COLO668 (cell line): ENCODE measurements around the gene TMC2.

Experiments used
- DNase-seq: peaks from one replicate; lab custom pipeline; 2025; ENCODE audit not compliant: unreplicated experiment; lab: John Stamatoyannopoulos, UW

TMC2 gene

GRCh38 chr20:2619337-2619736 lies 83.0 kb downstream of the TMC2 start:
- no peak for DNase-seq

- DNase-seq = no peak
Measured at GRCh38 chr20:2619961-2620595, 83.7 kb downstream of the TMC2 start.

- no peak for DNase-seq
Measured at GRCh38 chr20:2624190-2624589, 87.8 kb downstream of the TMC2 start.

GRCh38 chr20:2625062-2625461 lies 88.7 kb downstream of the TMC2 start:
- no peak for DNase-seq

- DNase-seq = no peak
Measured at GRCh38 chr20:2626853-2627541, 90.6 kb downstream of the TMC2 start.

GRCh38 chr20:2631228-2631627 lies 94.9 kb downstream of the TMC2 start:
- no peak for DNase-seq

- no peak for DNase-seq
Measured at GRCh38 chr20:2633381-2633780, 97.0 kb downstream of the TMC2 start.

- no peak for DNase-seq
Measured at GRCh38 chr20:2637246-2637645, 100.9 kb downstream of the TMC2 start.

GRCh38 chr20:2640260-2640659 lies 103.9 kb downstream of the TMC2 start:
- no peak for DNase-seq

- no peak for DNase-seq
Measured at GRCh38 chr20:2640899-2641298, 104.5 kb downstream of the TMC2 start.

GRCh38 chr20:2643708-2644107 lies 107.3 kb downstream of the TMC2 start:
- no peak for DNase-seq

GRCh38 chr20:2651772-2652723 lies 115.7 kb downstream of the TMC2 start, which contains the start of gene NOP56:
TSS of gene NOP56 (plus strand) at chr20:2652632. CDS start at chr20:2652661, 29 bp downstream.
- peak; percentile 99 for DNase-seq

GRCh38 chr20:2652724-2653555 lies 116.6 kb downstream of the TMC2 start:
- DNase-seq = peak; percentile 84

- DNase-seq = no peak
Measured at GRCh38 chr20:2653556-2654383, 117.4 kb downstream of the TMC2 start.

- no peak for DNase-seq
Measured at GRCh38 chr20:2654384-2654822, 118.0 kb downstream of the TMC2 start.

- DNase-seq = no peak
Measured at GRCh38 chr20:2654831-2655230, 118.5 kb downstream of the TMC2 start.

- no peak for DNase-seq
Measured at GRCh38 chr20:2655331-2656116, 119.2 kb downstream of the TMC2 start.

GRCh38 chr20:2656471-2657117 lies 120.2 kb downstream of the TMC2 start:
- DNase-seq = no peak
